ENCODE data around the gene SVOPL.

GRCh38 chr7:138745189-138745588 lies 44.0 kb upstream of the SVOPL start:
- TF ChIP-seq RXRA (IDR thresholded peaks at IDR 0.05): no peak
- TF ChIP-seq SP1 (IDR thresholded peaks at IDR 0.05): no peak
- no peak for TF ChIP-seq CTCF (IDR thresholded peaks at IDR 0.05; ENCODE audit: low read depth, low read length, missing input control)
- no peak for TF ChIP-seq MAX (IDR thresholded peaks at IDR 0.05)
- TF ChIP-seq TAF1 (conservative IDR thresholded peaks at IDR 0.05): no peak

Measured in liver (tissue), 3 donors.